HG02981 (cell line): ENCODE results near the gene SUMO3.
A peak's percentile ranks its signal among the peaks of the same experiment; 100 is the strongest.

Experiments
- ATAC-seq: cut with Tn5 transposase; IDR thresholded peaks from one replicate; pipeline ENCODE4 v1.9.1; 2021; ENCODE audit warnings: mild to moderate bottlenecking, moderate library complexity; ENCODE audit not compliant: unreplicated experiment

Gene SUMO3

GRCh38 chr21:44831227-44831860 is 13.5 kb upstream of the SUMO3 start:
- ATAC-seq = no peak

- no peak for ATAC-seq
Observed at GRCh38 chr21:44829507-44830092, 11.7 kb upstream of the SUMO3 start.

- ATAC-seq = no peak
Observed at GRCh38 chr21:44828362-44829056, 10.6 kb upstream of the SUMO3 start.

GRCh38 chr21:44823179-44823660 is 5.4 kb upstream of the SUMO3 start:
- ATAC-seq = no peak

- ATAC-seq = no peak
Observed at GRCh38 chr21:44822484-44823178, 4.8 kb upstream of the SUMO3 start.

- no peak for ATAC-seq
Observed at GRCh38 chr21:44820851-44821250, 3.0 kb upstream of the SUMO3 start.

- ATAC-seq = no peak
Observed at GRCh38 chr21:44819283-44820243, 1.7 kb upstream of the SUMO3 start.

- ATAC-seq = no peak
Observed at GRCh38 chr21:44818640-44819011, 764 bp upstream of the SUMO3 start.

- peak; percentile 68 for ATAC-seq
Observed at GRCh38 chr21:44817506-44817880, 369 bp downstream of the SUMO3 start.

GRCh38 chr21:44816761-44817505 is 929 bp downstream of the SUMO3 start:
- ATAC-seq = no peak

- no peak for ATAC-seq
Observed at GRCh38 chr21:44815852-44816628, 1.8 kb downstream of the SUMO3 start.

- ATAC-seq = no peak
Observed at GRCh38 chr21:44815225-44815624, 2.6 kb downstream of the SUMO3 start.

- ATAC-seq = no peak
Observed at GRCh38 chr21:44814498-44815023, 3.3 kb downstream of the SUMO3 start.

GRCh38 chr21:44813727-44814126 is 4.1 kb downstream of the SUMO3 start:
- no peak for ATAC-seq

GRCh38 chr21:44813149-44813548 is 4.7 kb downstream of the SUMO3 start:
- ATAC-seq = no peak

GRCh38 chr21:44812640-44813039 is 5.2 kb downstream of the SUMO3 start:
- ATAC-seq = no peak

GRCh38 chr21:44810779-44811178 is 7.1 kb downstream of the SUMO3 start:
- ATAC-seq = no peak

GRCh38 chr21:44805859-44806258 is 12.0 kb downstream of the SUMO3 start:
- no peak for ATAC-seq

- ATAC-seq = no peak
Observed at GRCh38 chr21:44805226-44805625, 12.6 kb downstream of the SUMO3 start.
